Ovary (tissue), 3 donors: ENCODE results near the gene CHN2.

ENCODE experiments used
- CTCF ChIP-seq, 3 donors: fragments of 450-650 bp in 2 of 3; fragments of 200-600 bp in 1 of 3; IDR thresholded peaks; one replicate each; pipeline versions ENCODE4 v1.5.1 to v1.8.0; 2016 to 2022; ENCODE audit warnings: antibody characterized with exemption in 3 of 3, mild to moderate bottlenecking in 1 of 3
- POLR2A ChIP-seq: fragments of 450-650 bp; IDR thresholded peaks from one replicate; pipeline ENCODE4 v1.6.1; 2017; ENCODE audit warnings: antibody characterized with exemption, mild to moderate bottlenecking, moderate library complexity
- donor health status: DM: no; HTN: no; CAD: no.

- TF ChIP-seq CTCF (IDR thresholded peaks at IDR 0.05) (no peak), POLR2A (no peak)
Observed at GRCh38 chr7:29484280-29484679, 289.7 kb downstream of the CHN2 start.
